H1 (cell line): ENCODE data around the gene NEK4. TPM values are rescaled to one million over a fixed set of nuclear protein-coding genes. Genes with fewer than 3 reads are reported as not detected.

ENCODE experiments used
- CTCF ChIA-PET: fragments of 300-600 bp; sonication (Branson Sonifier 250); formaldehyde crosslinking; loops from one replicate; lab custom pipeline; 2021; ENCODE audit not compliant: partially characterized antibody; lab: Charles Lee
- POLR2A ChIA-PET: fragments of 300-600 bp; sonication (Branson Sonifier 250); formaldehyde crosslinking; loops from one replicate; lab custom pipeline; 2021; ENCODE audit warnings: inconsistent platforms; ENCODE audit not compliant: partially characterized antibody; lab: Charles Lee
- DNase-seq, 2 experiments: peaks; one replicate each; pipeline versions ENCODE4 v3.0.0 to v3.0.0-alpha.2; 2010 to 2022; ENCODE audit warnings: low spot score in 2 of 2, low read depth in 1 of 2, mixed read lengths in 1 of 2
- FAIRE-seq: peaks from 2 replicates; lab custom pipeline; 2011; peaks lifted over from hg19 to GRCh38; lab: Jason Lieb, UNC
- H2AFZ ChIP-seq: 2 replicates; pipeline ENCODE4 v1.8.1; 2012; ENCODE audit warnings: low read length, inconsistent platforms
- H2AK5ac ChIP-seq: 2 replicates; pipeline ENCODE4 v1.6.1; 2013; ENCODE audit warnings: low read depth, low read length
- H2BK120ac ChIP-seq: replicated peaks from 2 replicates; pipeline ENCODE3; 2013; ENCODE audit warnings: low read depth, low read length, inconsistent platforms
- H2BK12ac ChIP-seq: 2 replicates; pipeline ENCODE4 v1.6.1; 2013; ENCODE audit warnings: low read depth, low read length
- H2BK15ac ChIP-seq: 2 replicates; pipeline ENCODE4 v1.6.1; 2013; ENCODE audit warnings: low read length
- H2BK20ac ChIP-seq: 2 replicates; pipeline ENCODE4 v1.6.1; 2013; ENCODE audit warnings: low read length
- H2BK5ac ChIP-seq: 2 replicates; pipeline ENCODE4 v1.6.1; 2013; ENCODE audit warnings: low read depth, low read length
- H3K14ac ChIP-seq: 2 replicates; pipeline ENCODE4 v1.6.1; 2013; ENCODE audit warnings: inconsistent platforms; ENCODE audit not compliant: insufficient read length
- H3K18ac ChIP-seq: 2 replicates; pipeline ENCODE4 v1.6.1; 2013; ENCODE audit warnings: low read length; ENCODE audit errors: extremely low read depth
- H3K23ac ChIP-seq: 2 replicates; pipeline ENCODE4 v1.6.1; 2013; ENCODE audit warnings: inconsistent platforms; ENCODE audit not compliant: insufficient read length
- H3K23me2 ChIP-seq: 2 replicates; pipeline ENCODE4 v1.6.1; 2013; ENCODE audit warnings: low read depth, low read length
- H3K27ac ChIP-seq: 2 replicates; pipeline ENCODE4 v1.6.1; 2011; ENCODE audit warnings: low read depth, low read length, inconsistent platforms
- H3K27me3 ChIP-seq, 4 experiments: replicated peaks in 1 of 4; 1 replicate in 1 of 4; 2 replicates in 3 of 4; pipeline versions ENCODE4 v1.6.1 to v1.8.1; 2011 to 2013; ENCODE audit warnings: low read length in 3 of 4, mild to moderate bottlenecking in 3 of 4, inconsistent platforms in 2 of 4, mixed read lengths in 2 of 4, moderate library complexity in 1 of 4; ENCODE audit not compliant: control insufficient read depth in 3 of 4, insufficient read depth in 3 of 4; ENCODE audit errors: extremely low read depth in 1 of 4
- H3K36me3 ChIP-seq, 4 experiments: 2 replicates each; pipeline versions ENCODE4 v1.6.1 to v1.8.1; 2011 to 2013; ENCODE audit warnings: mild to moderate bottlenecking in 4 of 4, low read length in 3 of 4, moderate library complexity in 2 of 4, control low read depth in 1 of 4, inconsistent platforms in 1 of 4; ENCODE audit not compliant: insufficient read depth in 4 of 4, control insufficient read depth in 2 of 4
- H3K4ac ChIP-seq: replicated peaks from 2 replicates; pipeline ENCODE3; 2013; ENCODE audit warnings: low read length, low read depth, mixed read lengths, inconsistent platforms; ENCODE audit not compliant: insufficient read length
- H3K4me1 ChIP-seq, 4 experiments: replicated peaks in 1 of 4; 1 replicate in 1 of 4; 2 replicates in 3 of 4; pipeline versions ENCODE4 v1.6.1 to v1.8.1; 2011 to 2013; ENCODE audit warnings: low read length in 3 of 4, inconsistent platforms in 2 of 4, mixed read lengths in 1 of 4; ENCODE audit not compliant: insufficient read depth in 4 of 4, control insufficient read depth in 3 of 4
- H3K4me2 ChIP-seq, 2 experiments: 2 replicates each; pipeline versions ENCODE4 v1.6.1 to v1.8.1; 2011 to 2013; ENCODE audit warnings: low read depth in 2 of 2, low read length in 2 of 2, control low read depth in 1 of 2, inconsistent platforms in 1 of 2, mild to moderate bottlenecking in 1 of 2; ENCODE audit not compliant: insufficient read depth in 1 of 2
- H3K4me3 ChIP-seq, 4 experiments: fragments of 200-600, 300-600 bp in 1 of 4; sonication (generic), shearing (Covaris generic), sonication (Bioruptor Twin) in 1 of 4; 2 replicates each; pipeline versions ENCODE4 v1.5.1 to v1.8.1; 2011 to 2016; ENCODE audit warnings: low read length in 4 of 4, low read depth in 3 of 4, control low read depth in 2 of 4, inconsistent platforms in 2 of 4, mild to moderate bottlenecking in 2 of 4, mixed read lengths in 1 of 4, moderate library complexity in 1 of 4; ENCODE audit not compliant: insufficient read depth in 2 of 4; ENCODE audit errors: extremely low read depth in 1 of 4
- H3K56ac ChIP-seq: replicated peaks from 2 replicates; pipeline ENCODE3; 2013; ENCODE audit warnings: low read depth, mild to moderate bottlenecking, mixed read lengths, low read length, inconsistent platforms; ENCODE audit not compliant: insufficient read length
- H3K79me1 ChIP-seq: 2 replicates; pipeline ENCODE4 v1.6.1; 2013; ENCODE audit warnings: low read depth, low read length, control low read depth
- H3K79me2 ChIP-seq, 2 experiments: 2 replicates each; pipeline versions ENCODE4 v1.6.1 to v1.8.1; 2012 to 2013; ENCODE audit warnings: low read length in 2 of 2, mild to moderate bottlenecking in 2 of 2, inconsistent platforms in 1 of 2; ENCODE audit not compliant: insufficient read depth in 2 of 2, control insufficient read depth in 1 of 2
- H3K9ac ChIP-seq, 4 experiments: replicated peaks in 1 of 4; 1 replicate in 1 of 4; 2 replicates in 3 of 4; pipeline versions ENCODE4 v1.6.1 to v1.8.1; 2011 to 2013; ENCODE audit warnings: low read depth in 3 of 4, low read length in 3 of 4, control low read depth in 2 of 4, mild to moderate bottlenecking in 2 of 4, moderate library complexity in 2 of 4, inconsistent platforms in 1 of 4; ENCODE audit errors: extremely low read depth in 1 of 4
- H3K9me3 ChIP-seq, 2 experiments: 2 replicates each; pipeline versions ENCODE4 v1.6.1 to v1.8.1; 2012 to 2013; ENCODE audit warnings: mild to moderate bottlenecking in 2 of 2, moderate library complexity in 2 of 2, control low read depth in 1 of 2, inconsistent platforms in 1 of 2, low read depth in 1 of 2, low read length in 1 of 2, mixed read lengths in 1 of 2; ENCODE audit not compliant: insufficient read depth in 2 of 2
- H4K20me1 ChIP-seq, 2 experiments: replicated peaks in 1 of 2; 2 replicates each; pipeline versions ENCODE3 to v1.8.1; 2011 to 2013; ENCODE audit warnings: inconsistent platforms in 2 of 2, low read length in 2 of 2, mild to moderate bottlenecking in 1 of 2; ENCODE audit not compliant: insufficient read depth in 2 of 2, control insufficient read depth in 1 of 2
- H4K5ac ChIP-seq: 2 replicates; pipeline ENCODE4 v1.6.1; 2013; ENCODE audit warnings: low read length, low read depth, mixed read lengths, inconsistent platforms; ENCODE audit not compliant: insufficient read length
- H4K8ac ChIP-seq: 2 replicates; pipeline ENCODE4 v1.8.0; 2013; ENCODE audit warnings: mild to moderate bottlenecking, moderate library complexity, low read length, inconsistent platforms; ENCODE audit not compliant: insufficient read depth; ENCODE audit errors: extremely low read depth
- H4K91ac ChIP-seq: replicated peaks from 2 replicates; pipeline ENCODE3; 2013; ENCODE audit warnings: low read length, mixed read lengths, inconsistent platforms; ENCODE audit not compliant: insufficient read length
- CHD2 ChIP-seq: IDR thresholded peaks from 2 replicates; pipeline ENCODE4 v1.6.1; 2012; ENCODE audit warnings: low read length, improper control_type of control experiment
- FOSL1 ChIP-seq: IDR thresholded peaks from 2 replicates; pipeline ENCODE4 v1.6.1; 2011; ENCODE audit warnings: mild to moderate bottlenecking, low read depth, low read length, moderate library complexity; ENCODE audit not compliant: insufficient read depth
- GTF2F1 ChIP-seq: IDR thresholded peaks from 2 replicates; pipeline ENCODE4 v1.6.1; 2012; ENCODE audit warnings: low read depth, low read length, improper control_type of control experiment, borderline replicate concordance
- HDAC2 ChIP-seq, 2 experiments: fragments of 300-600 bp in 1 of 2; sonication (generic) in 1 of 2; IDR thresholded peaks; 2 replicates each; pipeline ENCODE4 v1.6.1; 2011 to 2012; ENCODE audit warnings: low read depth in 2 of 2, low read length in 2 of 2, mild to moderate bottlenecking in 2 of 2, moderate library complexity in 2 of 2, borderline replicate concordance in 1 of 2, inconsistent platforms in 1 of 2
- HDAC6 ChIP-seq: IDR thresholded peaks from one replicate; pipeline ENCODE4 v1.7.1; 2012; ENCODE audit warnings: low read depth, mild to moderate bottlenecking, inconsistent platforms, low read length, moderate library complexity
- JUN ChIP-seq: IDR thresholded peaks from 2 replicates; pipeline ENCODE4 v1.6.1; 2011; ENCODE audit warnings: low read depth, mild to moderate bottlenecking, improper control_type of control experiment, low read length
- KDM4A ChIP-seq: IDR thresholded peaks from one replicate; pipeline ENCODE4 v1.7.1; 2012; ENCODE audit warnings: low read depth, mild to moderate bottlenecking, moderate library complexity, low read length, inconsistent platforms; ENCODE audit not compliant: severe bottlenecking
- KDM5A ChIP-seq: fragments of 200-600 bp; IDR thresholded peaks from 2 replicates; pipeline ENCODE4 v1.7.1; 2012; ENCODE audit warnings: mild to moderate bottlenecking, low read length, inconsistent platforms, mixed read lengths
- POLR2AphosphoS5 ChIP-seq: IDR thresholded peaks from 2 replicates; pipeline ENCODE4 v1.6.1; 2011; ENCODE audit warnings: low read depth, low read length
- POU5F1 ChIP-seq: IDR thresholded peaks from 2 replicates; pipeline ENCODE4 v1.6.1; 2011; ENCODE audit warnings: low read depth, mild to moderate bottlenecking, low read length, moderate library complexity
- RFX5 ChIP-seq: IDR thresholded peaks from 2 replicates; pipeline ENCODE4 v1.6.1; 2011; ENCODE audit warnings: low read depth, low read length, improper control_type of control experiment, borderline replicate concordance
- SP1 ChIP-seq: IDR thresholded peaks from 2 replicates; pipeline ENCODE4 v1.6.1; 2011; ENCODE audit warnings: low read depth, low read length
- SRF ChIP-seq: IDR thresholded peaks from 2 replicates; pipeline ENCODE4 v1.6.1; 2011; ENCODE audit warnings: mild to moderate bottlenecking, low read depth, low read length, moderate library complexity
- WGBS, 2 experiments: shearing (Covaris generic) in 1 of 2; methylation state at CpG; one replicate each; pipeline versions ENCODE4 v1.1.6 to v1.1.7; 2013 to 2015; ENCODE audit warnings: low lambda C conversion rate in 2 of 2, mixed read lengths in 2 of 2, inconsistent platforms in 1 of 2, low coverage in 1 of 2, missing lambda C conversion rate in 1 of 2; ENCODE audit not compliant: insufficient replicate concordance in 2 of 2, insufficient coverage in 1 of 2, insufficient read length in 1 of 2; ENCODE audit errors: extremely low coverage in 1 of 2, missing lambda C conversion rate in 1 of 2; 5-methylcytosine and 5-hydroxymethylcytosine counted together
- polyA plus RNA-seq, 7 experiments: library from polyadenylated mRNA; depleted of rRNA in 3 of 7; stranded (reverse) in 5 of 7; unstranded in 2 of 7; fragments of >200 nt in 5 of 7; fragments of 200-250 nt in 2 of 7; gene quantifications; 1 replicate in 5 of 7; 2 replicates in 1 of 7; 4 replicates in 1 of 7; pipeline versions ENCODE4 v1.2.1 to v1.2.3, GENCODE V29; 2011 to 2013; ENCODE audit warnings: missing spikeins in 2 of 7, mixed read lengths in 2 of 7
- total RNA-seq: library from RNA; stranded (reverse); fragmentation: NEBNext Ultra II Directional; extraction: Animal tissue kit (Norgen Biotek cat#: 25700); gene quantifications from 2 replicates; pipeline ENCODE4 v1.2.1, GENCODE V29; 2021

The NEK4 gene
- total and polyA plus RNA-seq, 2 of the 8 experiments (the other 6 are each of a cell fraction or from before 2014, with no cell fraction given): 7.5 to 40.0 TPM

DNA sequence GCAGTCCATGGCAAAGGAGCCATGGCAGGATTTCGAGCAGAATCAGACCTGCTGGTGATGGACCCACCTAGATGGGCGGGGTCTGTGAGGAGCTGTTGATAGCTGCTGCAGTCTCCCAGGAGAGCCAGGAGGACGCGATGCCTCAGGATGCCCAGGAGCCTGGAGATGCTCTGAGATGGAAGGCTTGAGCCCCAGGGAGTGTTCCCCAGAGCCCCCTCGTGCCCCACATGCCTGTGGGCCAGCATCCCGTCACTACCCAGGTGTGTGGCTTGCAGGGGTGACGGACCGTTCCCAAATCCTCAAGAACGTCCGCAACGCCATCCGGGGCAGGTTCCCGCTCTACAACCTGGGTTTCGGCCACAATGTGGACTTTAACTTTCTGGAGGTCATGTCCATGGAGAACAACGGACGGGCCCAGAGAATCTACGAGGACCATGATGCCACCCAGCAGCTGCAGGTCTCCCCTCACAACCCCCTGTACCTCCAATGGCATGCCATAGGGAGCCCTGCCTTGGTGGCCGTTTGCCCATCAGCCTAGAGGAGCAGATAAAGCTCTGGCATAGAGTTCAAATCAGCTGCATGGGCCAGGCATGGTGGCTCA is 13.4 kb upstream of the NEK4 start:
- Histone ChIP-seq H2BK120ac (no peak overlapping the region), H3K18ac (no peak overlapping the region), H3K4me1 (peaks cover 0 to 8% (median 0%) of the 10 kb centered on the region in 4 experiments; a peak in 1 of 7 replicates), H2BK15ac (no peak overlapping the region), H4K91ac (no peak overlapping the region), H4K5ac (no peak overlapping the region), H3K23me2 (no peaks in the 10 kb centered on the region), H2AK5ac (no peak overlapping the region), H3K14ac (no peak overlapping the region), H3K27me3 (no peaks in the 10 kb centered on the region; a peak in 1 of 7 replicates), H3K79me1 (no peaks in the 10 kb centered on the region), H4K20me1 (peaks cover 0 to 3% of the 10 kb centered on the region in 2 experiments), H2BK20ac (no peak overlapping the region), H3K56ac (no peak overlapping the region), H3K4me3 (no peak overlapping the region), H2BK12ac (no peak overlapping the region), H3K27ac (no peak overlapping the region), H2AFZ (no peak overlapping the region), H3K9me3 (no peaks in the 10 kb centered on the region), H3K79me2 (no peaks in the 10 kb centered on the region), H3K23ac (no peak overlapping the region), H3K4ac (no peak overlapping the region), H3K4me2 (no peak overlapping the region), H3K9ac (no peak overlapping the region), H2BK5ac (no peak overlapping the region), H3K36me3 (no peaks in the 10 kb centered on the region; a peak in 1 of 8 replicates), H4K8ac (no peak overlapping the region; the same call in 1 of the 2 replicates)
- FAIRE-seq (no peak), DNase-seq (no peak)
- POLR2A ChIA-PET: interaction anchor here (0.7 to 2.0 kb wide), 2 partner anchors 8 to 13 kb away, joined by 5 to 10 read pairs; partner anchors contain the start of gene NEK4
- CTCF ChIA-PET: interaction anchor here (0.9 to 4.1 kb wide), 8 partner anchors 8 to 66 kb away, joined by 3 to 19 read pairs (median 4); no protein-coding TSS in a partner anchor
- WGBS, 2 experiments: 87% methylated on average over 18 of the region's 18 CpGs; no CpG with 5 or more reads in 1 of the 2 experiments
- TF ChIP-seq HDAC6 (no peak), POLR2AphosphoS5 (no peak), CHD2 (no peak), SP1 (no peak), FOSL1 (no peak), HDAC2 (IDR thresholded peaks at IDR 0.05; ENCODE audit: borderline replicate concordance in 1 of 2, low read depth in 2 of 2, low read length in 2 of 2) (no peak), SRF (no peak), GTF2F1 (no peak), POU5F1 (no peak), JUN (no peak), KDM4A (no peak), KDM5A (no peak), RFX5 (no peak)
